Thyroid gland (tissue), 4 donors: Measurements from ENCODE around the gene FASTK. TPM values are rescaled to one million over a fixed set of nuclear protein-coding genes. Genes with fewer than 3 reads are reported as not detected.

Experiments used
- DNase-seq, 2 donors: peaks; one replicate each; pipeline ENCODE4 v3.0.0-alpha.2; 2019
- H3K27ac ChIP-seq, 3 donors: fragments of 200-600 bp; sonication (generic); 1 replicate in 2 of 3; 2 replicates in 1 of 3; pipeline ENCODE4 v1.5.1; 2016 to 2019; ENCODE audit warnings: mild to moderate bottlenecking in 1 of 3, moderate library complexity in 1 of 3
- H3K27me3 ChIP-seq: fragments of 200-600 bp; sonication (generic); one replicate; pipeline ENCODE4 v1.5.1; 2019
- H3K36me3 ChIP-seq, 2 donors: fragments of 200-600 bp; sonication (generic); one replicate each; pipeline ENCODE4 v1.5.1; 2016 to 2019
- H3K4me1 ChIP-seq, 2 donors: fragments of 200-600 bp; sonication (generic); one replicate each; pipeline ENCODE4 v1.5.1; 2017 to 2019
- H3K4me3 ChIP-seq, 3 donors: fragments of 200-600 bp; sonication (generic); replicated peaks in 1 of 3; 1 replicate in 2 of 3; 2 replicates in 1 of 3; pipeline ENCODE4 v1.5.1; 2016; ENCODE audit warnings: mild to moderate bottlenecking in 1 of 3
- H3K9me3 ChIP-seq: fragments of 200-600 bp; sonication (generic); one replicate; pipeline ENCODE4 v1.5.1; 2017
- CTCF ChIP-seq, 6 experiments: fragments of 200-600 bp in 3 of 6; fragments of 450-650 bp in 3 of 6; sonication (generic) in 3 of 6; IDR thresholded peaks; one replicate each; pipeline ENCODE4 v1.5.1; 2016 to 2019; ENCODE audit warnings: antibody characterized with exemption in 6 of 6, mild to moderate bottlenecking in 2 of 6, inconsistent platforms in 1 of 6, moderate library complexity in 1 of 6
- POLR2A ChIP-seq, 2 donors: fragments of 450-650 bp; IDR thresholded peaks; one replicate each; pipeline ENCODE4 v1.6.1; 2017; ENCODE audit warnings: antibody characterized with exemption in 2 of 2, mild to moderate bottlenecking in 2 of 2, moderate library complexity in 1 of 2
- WGBS, 2 donors: methylation state at CpG; one replicate each; pipeline ENCODE4 v1.1.5; 2017; 5-methylcytosine and 5-hydroxymethylcytosine counted together
- intact Hi-C: fragments of 100-400 bp; cut with DNase I; formaldehyde crosslinking; loops from one replicate; pipeline ENCODE4 v1.15.1; 2023
- total RNA-seq, 4 donors: library from RNA; depleted of rRNA; stranded (reverse); fragments of >200 nt; gene quantifications; one replicate each; pipeline ENCODE4 v1.2.3, GENCODE V29; 2016

The FASTK gene
- total RNA-seq, 4 donors from 2014 or later, result 71.8 to 114 (median 78.8) TPM

GRCh38 chr7:151095828-151096475 is 15.3 kb upstream of the FASTK start:
- H3K36me3 ChIP-seq, result no peaks in the 10 kb centered on the region
- no peak overlapping the region for H3K27ac ChIP-seq
- H3K27me3 ChIP-seq, result no peaks in the 10 kb centered on the region
- TF ChIP-seq CTCF (IDR thresholded peaks at IDR 0.05) (no peak), POLR2A (IDR thresholded peaks at IDR 0.05) (no peak)
- DNase-seq, result no peak
- WGBS, 2 donors, result 89 to 91% methylated on average over 12 to 17 of the region's 17 CpGs
- no peaks in the 10 kb centered on the region for H3K9me3 ChIP-seq
- H3K4me3 ChIP-seq, result no peak overlapping the region
- intact Hi-C loops, result no loop called here
- H3K4me1 ChIP-seq, result peaks cover 0 to 18% of the 10 kb centered on the region in 2 donors

- no peak for TF ChIP-seq CTCF (IDR thresholded peaks at IDR 0.05)
- no peak for TF ChIP-seq POLR2A (IDR thresholded peaks at IDR 0.05)
- Histone ChIP-seq H3K36me3 (no peaks in the 10 kb centered on the region), H3K4me3 (no peak overlapping the region), H3K27ac (no peak overlapping the region), H3K4me1 (peaks cover 0 to 21% of the 10 kb centered on the region in 2 donors), H3K9me3 (no peaks in the 10 kb centered on the region), H3K27me3 (no peaks in the 10 kb centered on the region)
- no peak for DNase-seq
- intact Hi-C loops, result no loop called here
- 78 to 81% methylated on average over 10 of the region's 10 CpGs for WGBS, 2 donors
Measured at GRCh38 chr7:151095123-151095797, 14.7 kb upstream of the FASTK start.

- intact Hi-C loops, result no loop called here
- Histone ChIP-seq H3K36me3 (no peaks in the 10 kb centered on the region), H3K27me3 (no peaks in the 10 kb centered on the region), H3K4me1 (peaks cover 3 to 27% of the 10 kb centered on the region in 2 donors), H3K4me3 (no peak overlapping the region), H3K9me3 (no peaks in the 10 kb centered on the region), H3K27ac (no peak overlapping the region)
- TF ChIP-seq POLR2A (IDR thresholded peaks at IDR 0.05) (no peak), CTCF (IDR thresholded peaks at IDR 0.05) (no peak)
- 73 to 75% methylated on average over 5 of the region's 5 CpGs for WGBS, 2 donors
- no peak for DNase-seq
Measured at GRCh38 chr7:151094675-151095074, 14.1 kb upstream of the FASTK start.

GRCh38 chr7:151093748-151094147 is 13.1 kb upstream of the FASTK start:
- Histone ChIP-seq H3K27ac (no peak overlapping the region), H3K9me3 (no peaks in the 10 kb centered on the region), H3K36me3 (no peaks in the 10 kb centered on the region), H3K4me3 (no peak overlapping the region), H3K4me1 (peaks cover 3 to 34% of the 10 kb centered on the region in 2 donors), H3K27me3 (no peaks in the 10 kb centered on the region)
- intact Hi-C loops, result no loop called here
- WGBS, 2 donors, result 96 to 98% methylated on average over 6 of the region's 6 CpGs
- no peak for TF ChIP-seq POLR2A (IDR thresholded peaks at IDR 0.05)
- TF ChIP-seq CTCF (IDR thresholded peaks at IDR 0.05), result no peak
- DNase-seq, result no peak

- no peak overlapping the region for H3K27ac ChIP-seq
Measured at GRCh38 chr7:151091988-151092387, 11.4 kb upstream of the FASTK start.

More at GRCh38 chr7:151091988-151092387, 11.4 kb upstream of the FASTK start:
- no peaks in the 10 kb centered on the region for H3K9me3 ChIP-seq
- DNase-seq, result no peak
- 89 to 92% methylated on average over 14 of the region's 14 CpGs for WGBS, 2 donors
- H3K36me3 ChIP-seq, result no peaks in the 10 kb centered on the region
- TF ChIP-seq CTCF (IDR thresholded peaks at IDR 0.05) (no peak), POLR2A (IDR thresholded peaks at IDR 0.05) (no peak)
- peaks cover 9 to 40% of the 10 kb centered on the region in 2 donors for H3K4me1 ChIP-seq
- H3K27me3 ChIP-seq, result no peaks in the 10 kb centered on the region
- no peak overlapping the region for H3K4me3 ChIP-seq
- intact Hi-C loops, result no loop called here
